GM21381 (cell line): ENCODE results near the gene COLGALT1.
"Not testable (repeated sequence)": the region's sequence is repeated elsewhere in the genome, so short reads cannot be mapped to it uniquely, and the experiment has no call there.

Experiments used
- ATAC-seq: cut with Tn5 transposase; IDR thresholded peaks from one replicate; pipeline ENCODE4 v1.9.1; 2021; ENCODE audit warnings: mild to moderate bottlenecking, moderate library complexity; ENCODE audit not compliant: unreplicated experiment

The COLGALT1 gene

GRCh38 chr19:17556995-17557394 lies 1.5 kb downstream of the COLGALT1 start:
- no peak for ATAC-seq

- no peak for ATAC-seq
Observed at GRCh38 chr19:17557466-17557865, 2.0 kb downstream of the COLGALT1 start.

GRCh38 chr19:17560205-17560595 lies 4.8 kb downstream of the COLGALT1 start:
- no peak for ATAC-seq

- ATAC-seq: no peak
Observed at GRCh38 chr19:17562097-17562496, 6.6 kb downstream of the COLGALT1 start.

GRCh38 chr19:17562561-17562960 lies 7.1 kb downstream of the COLGALT1 start:
- no peak for ATAC-seq

- ATAC-seq: no peak
Observed at GRCh38 chr19:17564781-17565180, 9.3 kb downstream of the COLGALT1 start.

- ATAC-seq: no peak
Observed at GRCh38 chr19:17565611-17566010, 10.2 kb downstream of the COLGALT1 start.

- no peak for ATAC-seq
Observed at GRCh38 chr19:17567940-17568339, 12.5 kb downstream of the COLGALT1 start.

GRCh38 chr19:17570291-17570690 lies 14.8 kb downstream of the COLGALT1 start:
- not testable (repeated sequence) for ATAC-seq

- no peak for ATAC-seq
Observed at GRCh38 chr19:17570791-17571190, 15.3 kb downstream of the COLGALT1 start.

- ATAC-seq: no peak
Observed at GRCh38 chr19:17572638-17573037, 17.2 kb downstream of the COLGALT1 start.

- ATAC-seq: no peak
Observed at GRCh38 chr19:17575871-17576757, 20.7 kb downstream of the COLGALT1 start.

- ATAC-seq: no peak
Observed at GRCh38 chr19:17576758-17577456, 21.5 kb downstream of the COLGALT1 start.

- ATAC-seq: no peak
Observed at GRCh38 chr19:17577457-17578097, 22.1 kb downstream of the COLGALT1 start.

GRCh38 chr19:17579661-17580244 lies 24.3 kb downstream of the COLGALT1 start:
- ATAC-seq: no peak

- ATAC-seq: no peak
Observed at GRCh38 chr19:17580470-17581144, 25.2 kb downstream of the COLGALT1 start.

- ATAC-seq: no peak
Observed at GRCh38 chr19:17581211-17581874, 25.9 kb downstream of the COLGALT1 start.

GRCh38 chr19:17582613-17583012 lies 27.2 kb downstream of the COLGALT1 start:
- ATAC-seq: no peak

- no peak for ATAC-seq
Observed at GRCh38 chr19:17584132-17584531, 28.7 kb downstream of the COLGALT1 start.

GRCh38 chr19:17585395-17585794 lies 29.9 kb downstream of the COLGALT1 start:
- not testable (repeated sequence) for ATAC-seq
